ENCODE results near the gene CRELD2. TPM values are rescaled to one million over a fixed set of nuclear protein-coding genes. Genes with fewer than 3 reads are reported as not detected.

Gene CRELD2
- total and polyA plus RNA-seq, 2 of the 8 experiments (the other 6 are each of a cell fraction or from before 2014, with no cell fraction given): 24.5 to 36.6 TPM

DNA sequence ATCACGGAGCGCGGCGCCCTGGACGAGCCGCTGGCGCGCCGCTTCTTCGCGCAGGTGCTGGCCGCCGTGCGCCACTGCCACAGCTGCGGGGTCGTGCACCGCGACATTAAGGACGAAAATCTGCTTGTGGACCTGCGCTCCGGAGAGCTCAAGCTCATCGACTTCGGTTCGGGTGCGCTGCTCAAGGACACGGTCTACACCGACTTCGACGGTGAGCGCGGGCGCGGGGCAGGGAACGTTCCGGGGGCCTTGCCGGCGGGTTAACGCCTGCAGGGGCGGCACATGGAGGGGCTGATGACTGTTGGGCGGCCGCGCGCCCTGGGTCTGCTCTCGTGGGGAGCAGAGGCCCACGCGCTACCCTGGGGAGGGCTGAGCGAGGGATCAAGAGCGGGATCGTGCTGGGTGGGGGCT is 43.2 kb downstream of the CRELD2 start (continued):
- no peak for TF ChIP-seq SIX5 (IDR thresholded peaks at IDR 0.05; ENCODE audit: low read depth, low read length)
- TF ChIP-seq SUZ12 (IDR thresholded peaks at IDR 0.05; ENCODE audit: low read length): no peak
- no peak for TF ChIP-seq HDAC6 (IDR thresholded peaks at IDR 0.05; ENCODE audit: low read depth, low read length)
- TF ChIP-seq POLR2AphosphoS5 (IDR thresholded peaks at IDR 0.05; ENCODE audit: low read depth, low read length): no peak; the same call in 1 of the 2 replicates
- TF ChIP-seq, protein P1, sequence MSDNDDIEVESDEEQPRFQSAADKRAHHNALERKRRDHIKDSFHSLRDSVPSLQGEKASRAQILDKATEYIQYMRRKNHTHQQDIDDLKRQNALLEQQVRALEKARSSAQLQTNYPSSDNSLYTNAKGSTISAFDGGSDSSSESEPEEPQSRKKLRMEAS (IDR thresholded peaks at IDR 0.05): peak; percentile 51
- TF ChIP-seq KDM4A (IDR thresholded peaks at IDR 0.05; ENCODE audit: low read depth, low read length, severe bottlenecking): no peak
- no peak for TF ChIP-seq SAP30 (IDR thresholded peaks at IDR 0.05; ENCODE audit: insufficient read depth, insufficient replicate concordance, low read length)
- TF ChIP-seq TAF7 (optimal IDR thresholded peaks at IDR 0.05; ENCODE audit: borderline replicate concordance, low read depth, low read length): no peak
